A549 (cell line): Measurements from ENCODE around the gene SCARB2. TPM values are rescaled to one million over a fixed set of nuclear protein-coding genes. Genes with fewer than 3 reads are reported as not detected.
"Not testable (repeated sequence)": the region's sequence is repeated elsewhere in the genome, so short reads cannot be mapped to it uniquely, and the experiment has no call there.

Experiments used
- ATAC-seq, 2 experiments: fragments of 200-7000 bp in 1 of 2; fragments of >200 bp in 1 of 2; cut with Nextera tagmentation in 1 of 2; cut with Tn5 transposase in 1 of 2; 3 replicates each; pipeline versions ENCODE4 v1.8.0 to v1.9.1; 2018 to 2020; ENCODE audit warnings: mild to moderate bottlenecking in 1 of 2, moderate library complexity in 1 of 2
- CTCF ChIA-PET: fragments of 300-600 bp; sonication (Branson Sonifier 250); formaldehyde crosslinking; extraction: SDS; loops from one replicate; lab custom pipeline; 2021; ENCODE audit warnings: antibody characterized with exemption, inconsistent platforms; lab: Yijun Ruan, JAX
- POLR2A ChIA-PET: fragments of 350-600 bp; formaldehyde crosslinking; extraction: SDS; loops from one replicate; lab custom pipeline; 2021; ENCODE audit warnings: antibody characterized with exemption, inconsistent platforms; lab: Yijun Ruan, JAX
- DNase-seq, 2 experiments: peaks; one replicate each; pipeline versions ENCODE4 v3.0.0 to v3.0.0-alpha.2; 2011 to 2016; ENCODE audit warnings: low read depth in 1 of 2, low spot score in 1 of 2
- FAIRE-seq: peaks from 2 replicates; lab custom pipeline; 2011; peaks lifted over from hg19 to GRCh38; lab: Jason Lieb, UNC
- H3K27ac ChIP-seq, 2 experiments: fragments of >200 bp; sonication (Bioruptor Twin); formaldehyde crosslinking; 3 replicates each; pipeline ENCODE4 v1.5.1; 2016 to 2017
- H3K4me1 ChIP-seq: fragments of >200 bp; sonication (Bioruptor Twin); formaldehyde crosslinking; 3 replicates; pipeline ENCODE4 v1.6.1; 2016
- H3K4me2 ChIP-seq: fragments of >200 bp; sonication (Bioruptor Twin); formaldehyde crosslinking; 3 replicates; pipeline ENCODE4 v1.6.1; 2016
- H3K4me3 ChIP-seq: fragments of >200 bp; sonication (Bioruptor Twin); formaldehyde crosslinking; 3 replicates; pipeline ENCODE4 v1.5.1; 2016
- H3K9me3 ChIP-seq: fragments of >200 bp; sonication (Bioruptor Twin); formaldehyde crosslinking; 3 replicates; pipeline ENCODE4 v1.6.1; 2016
- CBX2 ChIP-seq: fragments of 200-600 bp; sonication (generic); IDR thresholded peaks from 2 replicates; pipeline ENCODE4 v1.6.1; 2016; ENCODE audit warnings: low read depth, mild to moderate bottlenecking, borderline replicate concordance
- ESRRA ChIP-seq: fragments of 150-350 bp; IDR thresholded peaks from 2 replicates; pipeline ENCODE4 v1.6.1; 2014; ENCODE audit warnings: mild to moderate bottlenecking, low read length, borderline replicate concordance
- FOSL2 ChIP-seq, 2 experiments: fragments of 450-650 bp in 1 of 2; fragments of >200 bp in 1 of 2; sonication (Bioruptor Twin) in 1 of 2; formaldehyde crosslinking; IDR thresholded peaks; 2 replicates each; pipeline versions ENCODE4 v1.5.0 to v1.6.1; 2016 to 2020; ENCODE audit warnings: mild to moderate bottlenecking in 1 of 2, moderate library complexity in 1 of 2
- FOXS1 ChIP-seq: fragments of 250-450 bp; sonication (Bioruptor Pico); IDR thresholded peaks from 2 replicates; pipeline ENCODE4 v1.5.0; 2020; ENCODE audit warnings: mild to moderate bottlenecking, moderate library complexity
- JUNB ChIP-seq: fragments of >200 bp; sonication (Bioruptor Twin); formaldehyde crosslinking; IDR thresholded peaks from 2 replicates; pipeline ENCODE4 v1.6.1; 2016
- KDM1A ChIP-seq: fragments of 200-600 bp; sonication (generic); IDR thresholded peaks from 2 replicates; pipeline ENCODE4 v1.6.1; 2016; ENCODE audit warnings: low read depth, mild to moderate bottlenecking
- KDM5A ChIP-seq: fragments of 200-600 bp; sonication (generic); IDR thresholded peaks from 2 replicates; pipeline ENCODE4 v1.6.1; 2016; ENCODE audit warnings: antibody characterized with exemption, mild to moderate bottlenecking
- MYC ChIP-seq: IDR thresholded peaks from 2 replicates; pipeline ENCODE4 v1.6.1; 2012; ENCODE audit warnings: mild to moderate bottlenecking, inconsistent platforms, low read length, improper control_type of control experiment, borderline replicate concordance
- POLR2A ChIP-seq: IDR thresholded peaks from 2 replicates; pipeline ENCODE4 v1.6.1; 2012; ENCODE audit warnings: mild to moderate bottlenecking, low read length
- POLR2AphosphoS2 ChIP-seq: conservative IDR thresholded peaks from 2 replicates; pipeline ENCODE4 v1.6.1; 2012; ENCODE audit warnings: low read length, improper control_type of control experiment, inconsistent platforms
- RARB ChIP-seq: fragments of 250-450 bp; sonication (Bioruptor Pico); IDR thresholded peaks from 2 replicates; pipeline ENCODE4 v1.8.0; 2021; ENCODE audit warnings: mild to moderate bottlenecking, moderate library complexity
- RCOR1 ChIP-seq: fragments of 150-350 bp; IDR thresholded peaks from 2 replicates; pipeline ENCODE4 v1.6.1; 2014; ENCODE audit warnings: antibody characterized with exemption, low read length, low read depth
- RNF2 ChIP-seq: fragments of 200-600 bp; sonication (generic); IDR thresholded peaks from 2 replicates; pipeline ENCODE4 v1.6.1; 2016; ENCODE audit warnings: low read depth, mild to moderate bottlenecking, antibody characterized with exemption, moderate library complexity, borderline replicate concordance
- TP53 ChIP-seq: fragments of 250-450 bp; sonication (Bioruptor Pico); IDR thresholded peaks from 2 replicates; pipeline ENCODE4 v1.5.0; 2021; ENCODE audit warnings: mild to moderate bottlenecking, moderate library complexity
- WGBS: methylation state at CpG from one replicate; pipeline ENCODE4 v1.1.6; 2017; ENCODE audit errors: missing lambda C conversion rate; 5-methylcytosine and 5-hydroxymethylcytosine counted together
- polyA plus RNA-seq, 4 experiments: library from polyadenylated mRNA; depleted of rRNA in 3 of 4; stranded (reverse); fragments of >200 nt; fragmentation: RNase III in 1 of 4; extraction: RNeasy Plus Mini Kit Qiagen cat#74134 plus additional on column Dnase treatment in 1 of 4; gene quantifications; 2 replicates in 3 of 4; 3 replicates in 1 of 4; pipeline ENCODE4 v1.2.3, GENCODE V29; 2011 to 2017
- TF ChIP-seq, protein P1 (sequence below): IDR thresholded peaks from 2 replicates; pipeline ENCODE4 v1.6.1; 2012
- TF ChIP-seq, protein P2 (sequence below): fragments of 250-450 bp; sonication (Bioruptor Pico); IDR thresholded peaks from 2 replicates; pipeline ENCODE4 v1.5.0; 2021; ENCODE audit warnings: mild to moderate bottlenecking, moderate library complexity, borderline replicate concordance
- TF ChIP-seq, protein P3 (sequence below): fragments of >200 bp; sonication (Bioruptor Twin); formaldehyde crosslinking; IDR thresholded peaks from 3 replicates; pipeline ENCODE4 v1.6.1; 2016
- TF ChIP-seq, protein P4 (sequence below): fragments of 450-650 bp; IDR thresholded peaks from 2 replicates; pipeline ENCODE4 v1.6.1; 2014; ENCODE audit warnings: antibody characterized with exemption

The SCARB2 gene
- polyA plus RNA-seq, 2 of the 4 experiments (the other 2 are of a cell fraction): 47.2 to 65.4 TPM

GRCh38 chr4:76246852-76247251 is 33.2 kb upstream of the SCARB2 start (continued):
- TF ChIP-seq, protein P1, sequence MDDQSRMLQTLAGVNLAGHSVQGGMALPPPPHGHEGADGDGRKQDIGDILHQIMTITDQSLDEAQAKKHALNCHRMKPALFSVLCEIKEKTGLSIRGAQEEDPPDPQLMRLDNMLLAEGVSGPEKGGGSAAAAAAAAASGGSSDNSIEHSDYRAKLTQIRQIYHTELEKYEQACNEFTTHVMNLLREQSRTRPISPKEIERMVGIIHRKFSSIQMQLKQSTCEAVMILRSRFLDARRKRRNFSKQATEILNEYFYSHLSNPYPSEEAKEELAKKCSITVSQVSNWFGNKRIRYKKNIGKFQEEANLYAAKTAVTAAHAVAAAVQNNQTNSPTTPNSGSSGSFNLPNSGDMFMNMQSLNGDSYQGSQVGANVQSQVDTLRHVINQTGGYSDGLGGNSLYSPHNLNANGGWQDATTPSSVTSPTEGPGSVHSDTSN: no peak
- TF ChIP-seq CBX2 (no peak), RCOR1 (no peak)

DNA sequence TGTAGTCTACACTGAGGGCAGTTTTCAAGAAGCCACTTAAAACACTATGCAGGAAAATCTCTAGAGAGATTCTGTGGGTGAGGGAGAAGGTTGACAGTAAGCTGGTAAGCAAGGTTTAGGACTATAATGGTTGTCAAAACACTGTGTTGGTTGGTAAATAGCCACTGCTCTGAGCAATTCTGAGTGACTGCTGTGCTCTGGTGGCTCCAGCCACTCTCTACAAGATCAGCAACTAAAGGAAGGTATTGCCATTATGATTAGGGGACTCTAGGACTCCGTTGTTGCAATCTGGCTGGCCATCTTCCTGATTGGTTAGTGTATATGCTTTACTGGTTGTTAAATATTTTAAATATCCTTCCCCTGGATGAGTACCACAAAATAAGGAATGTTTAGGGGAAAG is 32.4 kb upstream of the SCARB2 start:
- CTCF ChIA-PET: interaction anchor here (1.0 kb wide), 1 partner anchor 66 kb away, joined by 3 read pairs; no protein-coding TSS in a partner anchor
- Histone ChIP-seq H3K4me2 (no peak overlapping the region), H3K4me3 (no peak overlapping the region), H3K9me3 (peaks cover under 1% of the 10 kb centered on the region; the same call in 2 of the 3 replicates), H3K27ac (no peak overlapping the region), H3K4me1 (0 out of 3 replicates have a peak, but pooled peaks cover 3% of the 10 kb centered on the region)
- POLR2A ChIA-PET: no interaction called here
- ATAC-seq: peak; percentile 35 to 56; a peak in 2 of 6 replicates
- no peak for TF ChIP-seq RARB (CRISPR knock-in tag)
- TF ChIP-seq JUNB: no peak
- TF ChIP-seq RCOR1: no peak
- TF ChIP-seq FOXS1 (CRISPR knock-in tag): no peak
- TF ChIP-seq, protein P2, sequence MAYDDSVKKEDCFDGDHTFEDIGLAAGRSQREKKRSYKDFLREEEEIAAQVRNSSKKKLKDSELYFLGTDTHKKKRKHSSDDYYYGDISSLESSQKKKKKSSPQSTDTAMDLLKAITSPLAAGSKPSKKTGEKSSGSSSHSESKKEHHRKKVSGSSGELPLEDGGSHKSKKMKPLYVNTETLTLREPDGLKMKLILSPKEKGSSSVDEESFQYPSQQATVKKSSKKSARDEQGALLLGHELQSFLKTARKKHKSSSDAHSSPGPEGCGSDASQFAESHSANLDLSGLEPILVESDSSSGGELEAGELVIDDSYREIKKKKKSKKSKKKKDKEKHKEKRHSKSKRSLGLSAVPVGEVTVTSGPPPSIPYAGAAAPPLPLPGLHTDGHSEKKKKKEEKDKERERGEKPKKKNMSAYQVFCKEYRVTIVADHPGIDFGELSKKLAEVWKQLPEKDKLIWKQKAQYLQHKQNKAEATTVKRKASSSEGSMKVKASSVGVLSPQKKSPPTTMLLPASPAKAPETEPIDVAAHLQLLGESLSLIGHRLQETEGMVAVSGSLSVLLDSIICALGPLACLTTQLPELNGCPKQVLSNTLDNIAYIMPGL (CRISPR knock-in tag): no peak
- TF ChIP-seq, protein P3, sequence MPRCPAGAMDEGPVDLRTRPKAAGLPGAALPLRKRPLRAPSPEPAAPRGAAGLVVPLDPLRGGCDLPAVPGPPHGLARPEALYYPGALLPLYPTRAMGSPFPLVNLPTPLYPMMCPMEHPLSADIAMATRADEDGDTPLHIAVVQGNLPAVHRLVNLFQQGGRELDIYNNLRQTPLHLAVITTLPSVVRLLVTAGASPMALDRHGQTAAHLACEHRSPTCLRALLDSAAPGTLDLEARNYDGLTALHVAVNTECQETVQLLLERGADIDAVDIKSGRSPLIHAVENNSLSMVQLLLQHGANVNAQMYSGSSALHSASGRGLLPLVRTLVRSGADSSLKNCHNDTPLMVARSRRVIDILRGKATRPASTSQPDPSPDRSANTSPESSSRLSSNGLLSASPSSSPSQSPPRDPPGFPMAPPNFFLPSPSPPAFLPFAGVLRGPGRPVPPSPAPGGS: no peak
- TF ChIP-seq, protein P4, sequence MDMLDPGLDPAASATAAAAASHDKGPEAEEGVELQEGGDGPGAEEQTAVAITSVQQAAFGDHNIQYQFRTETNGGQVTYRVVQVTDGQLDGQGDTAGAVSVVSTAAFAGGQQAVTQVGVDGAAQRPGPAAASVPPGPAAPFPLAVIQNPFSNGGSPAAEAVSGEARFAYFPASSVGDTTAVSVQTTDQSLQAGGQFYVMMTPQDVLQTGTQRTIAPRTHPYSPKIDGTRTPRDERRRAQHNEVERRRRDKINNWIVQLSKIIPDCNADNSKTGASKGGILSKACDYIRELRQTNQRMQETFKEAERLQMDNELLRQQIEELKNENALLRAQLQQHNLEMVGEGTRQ: no peak
- TF ChIP-seq KDM5A: no peak
- TF ChIP-seq POLR2A: no peak
- no peak for TF ChIP-seq MYC
- no peak for TF ChIP-seq POLR2AphosphoS2
- no peak for TF ChIP-seq TP53
- no peak for TF ChIP-seq RNF2
- TF ChIP-seq ESRRA: no peak
- TF ChIP-seq KDM1A: no peak
- no peak for TF ChIP-seq FOSL2 (IDR thresholded peaks at IDR 0.05)
- TF ChIP-seq FOSL2 (CRISPR knock-in tag; IDR thresholded peaks at IDR 0.05): no peak
- DNase-seq: no peak
- WGBS: 89% methylated on average over 1 of the region's 1 CpG
- FAIRE-seq: no peak

DNA sequence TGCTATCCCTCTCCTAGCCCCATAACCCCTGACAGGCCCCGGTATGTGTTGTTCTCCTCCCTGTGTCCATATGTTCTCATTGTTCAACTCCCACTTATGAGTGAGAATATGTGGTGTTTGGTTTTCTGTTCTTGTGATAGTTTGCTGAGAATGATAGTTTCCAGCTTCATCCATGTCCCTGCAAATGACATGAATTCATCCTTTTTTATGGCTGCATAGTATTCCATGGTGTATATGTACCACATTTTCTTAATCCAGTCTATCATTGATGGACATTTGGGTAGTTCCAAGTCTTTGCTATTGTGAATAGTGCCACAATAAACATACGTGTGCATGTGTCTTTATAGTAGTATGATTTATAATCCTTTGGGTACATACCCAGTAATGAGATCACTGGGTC is 30.3 kb upstream of the SCARB2 start:
- H3K9me3 ChIP-seq, H3K4me1 ChIP-seq, DNase-seq, POLR2A ChIA-PET, ATAC-seq, H3K27ac ChIP-seq, FAIRE-seq, H3K4me3 ChIP-seq, H3K4me2 ChIP-seq: not testable (repeated sequence)
- 56% methylated on average over 2 of the region's 2 CpGs for WGBS
- CTCF ChIA-PET: interaction anchor here (1.5 kb wide), 1 partner anchor 9 kb away, joined by 3 read pairs; no protein-coding TSS in a partner anchor
